ENCODE measurements around the gene PER3.

DNA sequence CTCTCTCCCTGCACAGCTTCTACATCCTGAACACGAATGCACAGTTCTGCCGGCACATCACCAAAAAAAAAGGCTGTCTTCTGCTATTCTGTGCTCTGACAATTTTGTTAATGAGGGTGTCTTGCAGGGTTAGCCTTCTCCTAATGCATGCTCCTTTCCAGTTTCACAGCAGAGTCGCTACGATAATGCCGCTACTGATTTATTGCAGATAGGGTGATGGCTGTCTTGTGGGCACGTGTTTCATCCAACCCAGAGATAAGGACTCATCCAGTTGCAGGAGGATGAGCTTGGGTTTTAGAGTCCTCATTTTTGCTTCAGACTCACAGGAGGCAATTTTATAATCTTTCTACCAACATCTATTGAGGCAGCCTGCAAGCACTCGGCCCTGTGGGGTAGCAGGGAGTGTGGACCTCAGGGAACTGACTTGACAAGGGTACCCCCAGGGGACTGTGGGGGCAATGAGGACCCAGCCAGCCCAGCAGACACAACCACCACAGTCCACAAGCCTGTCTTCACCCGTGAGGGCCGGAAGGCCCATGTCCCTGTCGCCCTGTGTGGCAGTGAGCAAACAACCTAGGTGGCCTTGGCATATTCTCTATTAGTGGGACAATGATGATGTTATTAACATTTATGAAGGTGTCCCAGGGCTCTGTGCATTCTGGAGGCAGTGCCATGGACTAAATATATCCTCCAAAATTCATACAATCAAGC lies 84.1 kb downstream of the PER3 start:
- TF ChIP-seq, protein P1, sequence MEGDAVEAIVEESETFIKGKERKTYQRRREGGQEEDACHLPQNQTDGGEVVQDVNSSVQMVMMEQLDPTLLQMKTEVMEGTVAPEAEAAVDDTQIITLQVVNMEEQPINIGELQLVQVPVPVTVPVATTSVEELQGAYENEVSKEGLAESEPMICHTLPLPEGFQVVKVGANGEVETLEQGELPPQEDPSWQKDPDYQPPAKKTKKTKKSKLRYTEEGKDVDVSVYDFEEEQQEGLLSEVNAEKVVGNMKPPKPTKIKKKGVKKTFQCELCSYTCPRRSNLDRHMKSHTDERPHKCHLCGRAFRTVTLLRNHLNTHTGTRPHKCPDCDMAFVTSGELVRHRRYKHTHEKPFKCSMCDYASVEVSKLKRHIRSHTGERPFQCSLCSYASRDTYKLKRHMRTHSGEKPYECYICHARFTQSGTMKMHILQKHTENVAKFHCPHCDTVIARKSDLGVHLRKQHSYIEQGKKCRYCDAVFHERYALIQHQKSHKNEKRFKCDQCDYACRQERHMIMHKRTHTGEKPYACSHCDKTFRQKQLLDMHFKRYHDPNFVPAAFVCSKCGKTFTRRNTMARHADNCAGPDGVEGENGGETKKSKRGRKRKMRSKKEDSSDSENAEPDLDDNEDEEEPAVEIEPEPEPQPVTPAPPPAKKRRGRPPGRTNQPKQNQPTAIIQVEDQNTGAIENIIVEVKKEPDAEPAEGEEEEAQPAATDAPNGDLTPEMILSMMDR (IDR thresholded peaks at IDR 0.05), result no peak
- no peak for TF ChIP-seq POLR2A (IDR thresholded peaks at IDR 0.05)
- no peak for TF ChIP-seq EP300 (IDR thresholded peaks at IDR 0.05)
